CD4-positive, alpha-beta T cell (primary cell): ENCODE data around the gene MORN2. TPM values are rescaled to one million over a fixed set of nuclear protein-coding genes. Genes with fewer than 3 reads are reported as not detected.

Experiments
- ATAC-seq: fragments of 200-7000 bp; cut with Tn5 transposase; one replicate; pipeline ENCODE4 v1.10.0; 2022; ENCODE audit warnings: mild to moderate bottlenecking; ENCODE audit not compliant: poor library complexity
- CTCF ChIA-PET: fragments of 350-600 bp; sonication (Branson Sonifier 250); formaldehyde crosslinking; loops from one replicate; lab custom pipeline; 2021; ENCODE audit warnings: antibody characterized with exemption, inconsistent platforms; lab: Charles Lee
- POLR2A ChIA-PET: fragments of 350-600 bp; sonication (Branson Sonifier 250); formaldehyde crosslinking; loops from one replicate; lab custom pipeline; 2021; ENCODE audit warnings: antibody characterized with exemption, inconsistent platforms; lab: Charles Lee
- DNase-seq, 14 experiments: peaks; one replicate each; pipeline ENCODE4 v3.0.0-alpha.2; 2013 to 2020; ENCODE audit warnings: mixed read lengths in 2 of 14
- H3K27ac ChIP-seq, 2 donors: one replicate each; pipeline versions ENCODE4 v1.5.1 to v1.7.0; 2013; ENCODE audit warnings: low read length in 2 of 2, low read depth in 1 of 2, mild to moderate bottlenecking in 1 of 2
- H3K27me3 ChIP-seq, 2 experiments: 1 replicate in 1 of 2; 2 replicates in 1 of 2; pipeline versions ENCODE4 v1.6.1 to v1.7.0; 2013; ENCODE audit warnings: low read length in 2 of 2, control low read depth in 1 of 2, mild to moderate bottlenecking in 1 of 2, moderate library complexity in 1 of 2; ENCODE audit not compliant: insufficient read depth in 2 of 2, control insufficient read depth in 1 of 2
- H3K36me3 ChIP-seq: one replicate; pipeline ENCODE4 v1.6.1; 2013; ENCODE audit warnings: low read length, control low read depth; ENCODE audit not compliant: insufficient read depth
- H3K4me1 ChIP-seq: one replicate; pipeline ENCODE4 v1.6.1; 2013; ENCODE audit warnings: low read length, control low read depth; ENCODE audit not compliant: insufficient read depth
- H3K4me3 ChIP-seq: one replicate; pipeline ENCODE4 v1.5.1; 2013; ENCODE audit warnings: mild to moderate bottlenecking, low read length, moderate library complexity
- H3K9me3 ChIP-seq, 2 experiments: 1 replicate in 1 of 2; 2 replicates in 1 of 2; pipeline versions ENCODE4 v1.6.1 to v1.7.0; 2013; ENCODE audit warnings: low read length in 2 of 2, mild to moderate bottlenecking in 2 of 2, control low read depth in 1 of 2, moderate library complexity in 1 of 2; ENCODE audit not compliant: control insufficient read depth in 1 of 2, insufficient read depth in 1 of 2
- H3K27ac Mint-ChIP-seq: one replicate; pipeline ENCODE4 v1.8.0; 2020; ENCODE audit warnings: mixed read lengths
- H3K27me3 Mint-ChIP-seq: one replicate; pipeline ENCODE4 v1.8.0; 2021; ENCODE audit warnings: mixed read lengths
- H3K36me3 Mint-ChIP-seq: one replicate; pipeline ENCODE4 v1.8.0; 2021; ENCODE audit warnings: low read depth, mixed read lengths
- H3K4me1 Mint-ChIP-seq: one replicate; pipeline ENCODE4 v1.8.0; 2021; ENCODE audit warnings: low read depth, mixed read lengths
- H3K4me3 Mint-ChIP-seq: one replicate; pipeline ENCODE4 v1.8.0; 2020; ENCODE audit warnings: mild to moderate bottlenecking, mixed read lengths
- H3K9me3 Mint-ChIP-seq: one replicate; pipeline ENCODE4 v1.8.0; 2020; ENCODE audit warnings: mixed read lengths
- intact Hi-C, 2 experiments: fragments of 100-400 bp; cut with DNase I in 1 of 2; cut with micrococcal nuclease in 1 of 2; formaldehyde crosslinking; loops; one replicate each; pipeline versions ENCODE4 v1.15.1 to v1.9.0; 2023 to 2025; cut with DNase I, micrococcal nuclease
- total RNA-seq, 174 experiments: library from RNA in 2 of 174; stranded (reverse) in 2 of 174; gene quantifications; one replicate each; pipeline ENCODE4 v1.2.3 and lab custom pipeline; 2021 to 2026
- TF ChIP-seq, protein P1 (sequence below): fragments of 200-600 bp; IDR thresholded peaks from one replicate; pipeline ENCODE4 v1.8.0; 2022; ENCODE audit warnings: antibody characterized with exemption, mild to moderate bottlenecking

MORN2 gene
- total RNA-seq, 2 experiments from 2014 or later = 2.1 to 2.6 TPM

DNA sequence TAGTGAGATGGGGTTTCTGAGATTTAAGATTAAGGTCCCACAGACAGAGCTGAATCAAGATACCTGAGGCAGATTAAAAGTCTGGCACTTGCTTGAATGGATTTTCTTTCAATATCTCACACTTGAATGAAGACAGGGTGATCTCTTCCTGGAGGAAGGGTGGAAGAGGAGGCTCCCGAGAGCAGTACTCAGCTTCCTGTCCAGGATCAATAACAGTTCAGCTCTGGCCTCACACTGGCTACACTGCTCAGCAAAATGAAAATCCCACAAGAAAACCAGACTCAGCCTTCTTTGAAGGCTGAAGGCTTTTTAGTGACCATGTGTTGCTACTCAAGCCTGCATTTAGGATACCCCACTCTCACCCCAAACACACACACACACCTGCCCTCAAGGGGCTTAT, 24.9 kb downstream of the MORN2 start:
- Histone ChIP-seq H3K4me1 (no peaks in the 10 kb centered on the region), H3K4me3 (no peak overlapping the region), H3K9me3 (no peaks in the 10 kb centered on the region), H3K27ac (no peak overlapping the region), H3K27me3 (no peaks in the 10 kb centered on the region), H3K36me3 (no peaks in the 10 kb centered on the region)
- TF ChIP-seq, protein P1, sequence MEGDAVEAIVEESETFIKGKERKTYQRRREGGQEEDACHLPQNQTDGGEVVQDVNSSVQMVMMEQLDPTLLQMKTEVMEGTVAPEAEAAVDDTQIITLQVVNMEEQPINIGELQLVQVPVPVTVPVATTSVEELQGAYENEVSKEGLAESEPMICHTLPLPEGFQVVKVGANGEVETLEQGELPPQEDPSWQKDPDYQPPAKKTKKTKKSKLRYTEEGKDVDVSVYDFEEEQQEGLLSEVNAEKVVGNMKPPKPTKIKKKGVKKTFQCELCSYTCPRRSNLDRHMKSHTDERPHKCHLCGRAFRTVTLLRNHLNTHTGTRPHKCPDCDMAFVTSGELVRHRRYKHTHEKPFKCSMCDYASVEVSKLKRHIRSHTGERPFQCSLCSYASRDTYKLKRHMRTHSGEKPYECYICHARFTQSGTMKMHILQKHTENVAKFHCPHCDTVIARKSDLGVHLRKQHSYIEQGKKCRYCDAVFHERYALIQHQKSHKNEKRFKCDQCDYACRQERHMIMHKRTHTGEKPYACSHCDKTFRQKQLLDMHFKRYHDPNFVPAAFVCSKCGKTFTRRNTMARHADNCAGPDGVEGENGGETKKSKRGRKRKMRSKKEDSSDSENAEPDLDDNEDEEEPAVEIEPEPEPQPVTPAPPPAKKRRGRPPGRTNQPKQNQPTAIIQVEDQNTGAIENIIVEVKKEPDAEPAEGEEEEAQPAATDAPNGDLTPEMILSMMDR = no peak
- intact Hi-C loops = no loop called here
- no peak overlapping the region for H3K4me3 Mint-ChIP-seq
- no peaks in the 10 kb centered on the region for H3K9me3 Mint-ChIP-seq
- no peak overlapping the region for H3K27ac Mint-ChIP-seq
- DNase-seq (no peak), ATAC-seq (no peak)
- no peaks in the 10 kb centered on the region for H3K4me1 Mint-ChIP-seq
- H3K36me3 Mint-ChIP-seq = no peaks in the 10 kb centered on the region
- ChIA-PET CTCF (no interaction called here), POLR2A (no interaction called here)
- H3K27me3 Mint-ChIP-seq = no peaks in the 10 kb centered on the region

DNA sequence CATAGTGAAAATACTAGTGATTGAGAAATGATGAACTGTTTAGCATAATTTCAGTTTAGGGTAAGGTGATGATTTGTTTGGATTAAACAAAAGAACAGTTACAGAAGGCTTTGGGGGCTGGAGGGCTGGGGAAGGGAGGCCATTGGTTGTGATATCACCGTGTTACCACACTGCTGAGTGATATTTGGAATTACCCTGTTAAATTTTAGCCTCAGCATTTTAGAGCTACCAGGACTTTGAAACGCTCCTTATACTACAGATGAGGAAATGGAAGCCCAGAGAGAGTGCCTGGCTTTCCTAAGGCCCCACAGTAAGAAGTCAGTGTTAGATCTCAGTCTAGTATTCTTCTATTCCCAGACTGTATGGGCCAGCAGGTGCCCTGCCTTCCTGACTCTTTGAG, 29.5 kb downstream of the MORN2 start:
- Mint-ChIP-seq H3K4me3 (no peak overlapping the region), H3K27me3 (no peaks in the 10 kb centered on the region), H3K36me3 (no peaks in the 10 kb centered on the region), H3K4me1 (peaks cover 8% of the 10 kb centered on the region), H3K9me3 (no peaks in the 10 kb centered on the region), H3K27ac (no peak overlapping the region)
- H3K9me3 ChIP-seq = no peaks in the 10 kb centered on the region
- intact Hi-C loops = no loop called here
- ChIA-PET POLR2A (no interaction called here), CTCF (no interaction called here)
- H3K36me3 ChIP-seq = no peaks in the 10 kb centered on the region
- ATAC-seq = no peak
- H3K4me1 ChIP-seq = no peaks in the 10 kb centered on the region
- H3K4me3 ChIP-seq = no peak overlapping the region
- H3K27me3 ChIP-seq = no peaks in the 10 kb centered on the region
- no peak for DNase-seq
- TF ChIP-seq, protein P1 = no peak
- H3K27ac ChIP-seq = no peak overlapping the region

DNA sequence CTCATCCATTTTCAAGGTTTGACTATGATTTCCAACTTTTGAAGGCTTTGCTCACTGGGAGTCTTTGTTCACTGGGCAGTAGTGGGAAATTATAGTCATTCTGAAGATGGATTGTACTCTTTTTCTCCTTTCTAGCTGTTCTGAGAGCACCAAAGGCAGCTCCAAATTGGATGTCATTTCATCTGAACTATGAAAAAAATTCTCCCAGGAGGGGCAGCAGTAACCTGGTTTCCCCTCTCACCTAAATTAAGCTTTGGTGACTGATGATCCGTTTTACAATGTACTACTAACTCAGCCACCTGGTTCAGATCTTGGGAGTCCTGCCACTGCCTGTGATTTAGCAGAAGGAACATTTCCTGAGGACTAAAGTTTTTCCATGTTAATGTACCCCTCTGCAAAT, 31.5 kb downstream of the MORN2 start:
- POLR2A ChIA-PET = no interaction called here
- TF ChIP-seq, protein P1 = no peak

More for the DNA sequence above, 31.5 kb downstream of the MORN2 start:
- H3K4me3 ChIP-seq = no peak overlapping the region
- no peak for DNase-seq
- H3K27me3 Mint-ChIP-seq = no peaks in the 10 kb centered on the region
- no peaks in the 10 kb centered on the region for H3K36me3 ChIP-seq
- no peaks in the 10 kb centered on the region for H3K9me3 Mint-ChIP-seq
- H3K27ac ChIP-seq = no peak overlapping the region
- H3K27ac Mint-ChIP-seq = no peak overlapping the region
- H3K4me1 ChIP-seq = no peaks in the 10 kb centered on the region
- H3K9me3 ChIP-seq = no peaks in the 10 kb centered on the region
- ATAC-seq = no peak
- no peaks in the 10 kb centered on the region for H3K27me3 ChIP-seq
- H3K36me3 Mint-ChIP-seq = no peaks in the 10 kb centered on the region
- CTCF ChIA-PET = no interaction called here
- peaks cover 8% of the 10 kb centered on the region for H3K4me1 Mint-ChIP-seq
- H3K4me3 Mint-ChIP-seq = no peak overlapping the region
- intact Hi-C loops = no loop called here
